Measurements from ENCODE around the gene BASP1. TPM values are rescaled to one million over a fixed set of nuclear protein-coding genes. Genes with fewer than 3 reads are reported as not detected.
"Not testable (repeated sequence)": the region's sequence is repeated elsewhere in the genome, so short reads cannot be mapped to it uniquely, and the experiment has no call there.

The BASP1 gene
- total RNA-seq, 1 donor from 2014 or later = 82.6 TPM

- DNase-seq (ENCODE audit: low read depth) = no peak
Measured at GRCh38 chr5:17256171-17256570, 38.7 kb downstream of the BASP1 start.

- no peak for DNase-seq (ENCODE audit: low read depth)
Measured at GRCh38 chr5:17256839-17257238, 39.4 kb downstream of the BASP1 start.

- peak; percentile 40 for DNase-seq (ENCODE audit: low read depth)
Measured at GRCh38 chr5:17257705-17258273, 40.4 kb downstream of the BASP1 start.

- DNase-seq (ENCODE audit: low read depth) = no peak
Measured at GRCh38 chr5:17258431-17258830, 41.0 kb downstream of the BASP1 start.

- DNase-seq (ENCODE audit: low read depth) = not testable (repeated sequence)
Measured at GRCh38 chr5:17259012-17259411, 41.6 kb downstream of the BASP1 start.

GRCh38 chr5:17259630-17260257, 42.3 kb downstream of the BASP1 start:
- DNase-seq (ENCODE audit: low read depth) = no peak

GRCh38 chr5:17260549-17260948, 43.1 kb downstream of the BASP1 start:
- DNase-seq (ENCODE audit: low read depth) = no peak

- DNase-seq (ENCODE audit: low read depth) = no peak
Measured at GRCh38 chr5:17261075-17261474, 43.6 kb downstream of the BASP1 start.

- DNase-seq (ENCODE audit: low read depth) = no peak
Measured at GRCh38 chr5:17265041-17265440, 47.6 kb downstream of the BASP1 start.

- DNase-seq (ENCODE audit: low read depth) = no peak
Measured at GRCh38 chr5:17267106-17267505, 49.7 kb downstream of the BASP1 start.

GRCh38 chr5:17269201-17269600, 51.8 kb downstream of the BASP1 start:
- DNase-seq (ENCODE audit: low read depth) = no peak

GRCh38 chr5:17272111-17272510, 54.7 kb downstream of the BASP1 start:
- DNase-seq (ENCODE audit: low read depth) = no peak

- DNase-seq (ENCODE audit: low read depth) = no peak
Measured at GRCh38 chr5:17275289-17276158, 58.1 kb downstream of the BASP1 start.

- DNase-seq (ENCODE audit: low read depth) = no peak
Measured at GRCh38 chr5:17276445-17276844, 59.0 kb downstream of the BASP1 start.

- peak; percentile 32 for DNase-seq (ENCODE audit: low read depth)
Measured at GRCh38 chr5:17277907-17278306, 60.5 kb downstream of the BASP1 start.

GRCh38 chr5:17278931-17279330, 61.5 kb downstream of the BASP1 start:
- no peak for DNase-seq (ENCODE audit: low read depth)

- DNase-seq (ENCODE audit: low read depth) = no peak
Measured at GRCh38 chr5:17279487-17279886, 62.1 kb downstream of the BASP1 start.

GRCh38 chr5:17282283-17283120, 65.1 kb downstream of the BASP1 start:
- DNase-seq (ENCODE audit: low read depth) = no peak

- no peak for DNase-seq (ENCODE audit: low read depth)
Measured at GRCh38 chr5:17283121-17283415, 65.6 kb downstream of the BASP1 start.

GRCh38 chr5:17287501-17288155, 70.2 kb downstream of the BASP1 start:
- no peak for DNase-seq (ENCODE audit: low read depth)

GRCh38 chr5:17288570-17288969, 71.1 kb downstream of the BASP1 start:
- DNase-seq (ENCODE audit: low read depth) = no peak

All from renal cortical epithelial cell (primary cell).